Panc1 (cell line): ENCODE results near the gene KCNH1. TPM values are rescaled to one million over a fixed set of nuclear protein-coding genes. Genes with fewer than 3 reads are reported as not detected.

Experiments
- ATAC-seq: fragments of 200-7000 bp; cut with Tn5 transposase; 2 replicates; pipeline ENCODE4 v1.9.1; 2020; ENCODE audit warnings: mild to moderate bottlenecking, moderate library complexity
- BruUV-seq: library from RNA; stranded (reverse); fragments of 400-500 nt; replicated peaks from 2 replicates; lab custom pipeline; 2021; lab: Mats Ljungman, UMichigan
- CTCF ChIA-PET: fragments of 300-600 bp; sonication (Branson Sonifier 250); formaldehyde crosslinking; loops from one replicate; lab custom pipeline; 2022; ENCODE audit warnings: antibody characterized with exemption; lab: Charles Lee
- POLR2A ChIA-PET: fragments of 300-600 bp; sonication (Branson Sonifier 250); formaldehyde crosslinking; loops from one replicate; lab custom pipeline; 2022; ENCODE audit warnings: antibody characterized with exemption; lab: Charles Lee
- DNase-seq: peaks from one replicate; pipeline ENCODE4 v3.0.0-alpha.2; 2010; ENCODE audit warnings: low read depth, low spot score
- H3K27ac ChIP-seq: 2 replicates; pipeline ENCODE4 v1.5.1; 2011; ENCODE audit warnings: mild to moderate bottlenecking, low read length, inconsistent platforms
- H3K27me3 ChIP-seq: fragments of 200-500 bp; sonication (Bioruptor generic); 2 replicates; pipeline ENCODE4 v1.6.0; 2014; ENCODE audit warnings: low read length, inconsistent platforms; ENCODE audit not compliant: control insufficient read depth, insufficient read depth
- H3K36me3 ChIP-seq: fragments of 200-500 bp; sonication (Bioruptor generic); 2 replicates; pipeline ENCODE4 v1.5.1; 2014; ENCODE audit warnings: inconsistent platforms, mild to moderate bottlenecking, low read length, moderate library complexity; ENCODE audit not compliant: control insufficient read depth, insufficient read depth
- H3K4me1 ChIP-seq: 2 replicates; pipeline ENCODE4 v1.5.1; 2011; ENCODE audit warnings: inconsistent platforms, mild to moderate bottlenecking, low read length, moderate library complexity; ENCODE audit not compliant: control insufficient read depth, insufficient read depth
- H3K4me3 ChIP-seq, 2 experiments: 2 replicates each; pipeline ENCODE4 v1.5.1; 2011 to 2012; ENCODE audit warnings: low read depth in 2 of 2, low read length in 2 of 2, mild to moderate bottlenecking in 2 of 2, inconsistent platforms in 1 of 2, moderate library complexity in 1 of 2
- H3K9me3 ChIP-seq: fragments of 200-500 bp; sonication (Bioruptor generic); 2 replicates; pipeline ENCODE4 v1.5.1; 2014; ENCODE audit warnings: low read depth, mild to moderate bottlenecking, inconsistent platforms, low read length, moderate library complexity; ENCODE audit not compliant: control insufficient read depth, insufficient read depth
- CTCF ChIP-seq: fragments of 450-650 bp; IDR thresholded peaks from 2 replicates; pipeline ENCODE4 v1.5.1; 2017; ENCODE audit warnings: mild to moderate bottlenecking
- POLR2AphosphoS5 ChIP-seq: IDR thresholded peaks from 2 replicates; pipeline ENCODE4 v1.6.1; 2012; ENCODE audit warnings: mild to moderate bottlenecking, low read depth, low read length, moderate library complexity
- REST ChIP-seq, 2 experiments: IDR thresholded peaks; 2 replicates each; pipeline ENCODE4 v1.6.1; 2011 to 2012; ENCODE audit warnings: low read depth in 2 of 2, control low read depth in 1 of 2, low read length in 1 of 2, mild to moderate bottlenecking in 1 of 2, moderate library complexity in 1 of 2; ENCODE audit not compliant: insufficient read depth in 1 of 2
- SIN3A ChIP-seq: IDR thresholded peaks from 2 replicates; pipeline ENCODE4 v1.6.1; 2012; ENCODE audit warnings: low read depth, mild to moderate bottlenecking, low read length, moderate library complexity, borderline replicate concordance; ENCODE audit not compliant: insufficient read depth
- TCF7L2 ChIP-seq: IDR thresholded peaks from 2 replicates; pipeline ENCODE4 v1.6.1; 2011; ENCODE audit warnings: mild to moderate bottlenecking, low read depth, low read length, inconsistent platforms
- in situ Hi-C: cut with HindIII; loops from 2 replicates; pipeline ENCODE4 v1.10.0; 2016; ENCODE audit warnings: low sequenced_read_pairs, low pct_unique_long_range_greater_than_20kb
- intact Hi-C: fragments of 100-400 bp; cut with micrococcal nuclease; formaldehyde crosslinking; loops from one replicate; pipeline ENCODE4 v1.10.0; 2022; ENCODE audit not compliant: unreplicated experiment
- total RNA-seq: library from RNA; stranded (reverse); gene quantifications from one replicate; pipeline ENCODE4 v1.2.1, GENCODE V29; 2021; ENCODE audit not compliant: unreplicated experiment

Gene KCNH1
- total RNA-seq, 1 experiment from 2014 or later, result not detected

- intact Hi-C loops (no loop called here), in situ Hi-C loops (no loop called here)
- BruUV-seq, result no TSS peak
- DNase-seq, result no peak
- Histone ChIP-seq H3K9me3 (no peaks in the 10 kb centered on the region), H3K27ac (no peak overlapping the region), H3K4me1 (no peaks in the 10 kb centered on the region), H3K4me3 (no peak overlapping the region), H3K27me3 (no peaks in the 10 kb centered on the region), H3K36me3 (no peaks in the 10 kb centered on the region)
- ATAC-seq, result no peak
- POLR2A ChIA-PET, result no interaction called here
- TF ChIP-seq SIN3A, result no peak
- TF ChIP-seq CTCF, result no peak
- no peak for TF ChIP-seq TCF7L2
- no peak for TF ChIP-seq REST (IDR thresholded peaks at IDR 0.05; ENCODE audit: insufficient read depth in 1 of 2, low read depth in 2 of 2, low read length in 1 of 2)
- TF ChIP-seq POLR2AphosphoS5, result no peak
- CTCF ChIA-PET, result no interaction called here
These were observed 485.2 kb downstream of the KCNH1 start for GRCh38 chr1:210648588-210649269.

GRCh38 chr1:210647406-210648333 lies 486.3 kb downstream of the KCNH1 start:
- ATAC-seq (no peak), DNase-seq (no peak)
- Histone ChIP-seq H3K36me3 (no peaks in the 10 kb centered on the region), H3K27me3 (no peaks in the 10 kb centered on the region), H3K27ac (no peak overlapping the region), H3K4me1 (no peaks in the 10 kb centered on the region), H3K9me3 (no peaks in the 10 kb centered on the region), H3K4me3 (no peak overlapping the region)
- TF ChIP-seq TCF7L2 (no peak), REST (IDR thresholded peaks at IDR 0.05; ENCODE audit: insufficient read depth in 1 of 2, low read depth in 2 of 2, low read length in 1 of 2) (no peak), POLR2AphosphoS5 (no peak), CTCF (no peak), SIN3A (no peak)
- intact Hi-C loops, result no loop called here
- no TSS peak for BruUV-seq
- in situ Hi-C loops, result no loop called here
- POLR2A ChIA-PET, result no interaction called here
- CTCF ChIA-PET, result no interaction called here
